ENCODE measurements around the gene MYH10.

Gene MYH10

GRCh38 chr17:8503807-8504206 lies 126.7 kb downstream of the MYH10 start:
- Histone ChIP-seq H3K27ac (ENCODE audit: extremely low read depth, low read depth, low read length) (no peak overlapping the region), H3K36me3 (ENCODE audit: control insufficient read depth in 2 of 2, insufficient read depth in 1 of 2, low read length in 2 of 2) (peaks cover 75 to 97% of the 10 kb centered on the region in 2 experiments), H3K9me3 (ENCODE audit: control insufficient read depth, insufficient read depth, low read depth, low read length) (no peaks in the 10 kb centered on the region), H3K4me1 (ENCODE audit: control insufficient read depth, insufficient read depth, low read length) (no peaks in the 10 kb centered on the region), H3K4me3 (ENCODE audit: low read depth, low read length) (no peak overlapping the region)
- ChIA-PET CTCF (no interaction called here), POLR2A (no interaction called here)
- no peak for TF ChIP-seq ZBTB20 (tag by site-specific recombination; IDR thresholded peaks at IDR 0.05)
- no peak for TF ChIP-seq ZBTB1 (tag by site-specific recombination; IDR thresholded peaks at IDR 0.05)
- no peak for TF ChIP-seq ZEB2 (tag by site-specific recombination; IDR thresholded peaks at IDR 0.05)
- peak; percentile 86 for TF ChIP-seq ZIC2 (tag by site-specific recombination; IDR thresholded peaks at IDR 0.05)
- TF ChIP-seq ZNF521 (tag by site-specific recombination; IDR thresholded peaks at IDR 0.05), result no peak
- no peak for TF ChIP-seq ZNF558 (tag by site-specific recombination; IDR thresholded peaks at IDR 0.05)
- TF ChIP-seq ZNF362 (tag by site-specific recombination; IDR thresholded peaks at IDR 0.05), result no peak
- no peak for TF ChIP-seq ZNF223 (tag by site-specific recombination; IDR thresholded peaks at IDR 0.05)
- no peak for TF ChIP-seq HIC1 (tag by site-specific recombination; IDR thresholded peaks at IDR 0.05)

- peaks cover 75 to 97% of the 10 kb centered on the region in 2 experiments for H3K36me3 ChIP-seq (ENCODE audit: control insufficient read depth in 2 of 2, insufficient read depth in 1 of 2, low read length in 2 of 2)
- ChIA-PET CTCF (no interaction called here), POLR2A (no interaction called here)
- TF ChIP-seq ATF2 (tag by site-specific recombination; IDR thresholded peaks at IDR 0.05; ENCODE audit: low read depth) (peak; percentile 52; the same call in 1 of the 2 replicates), OSR2 (tag by site-specific recombination; IDR thresholded peaks at IDR 0.05) (no peak), ZNF23 (tag by site-specific recombination; IDR thresholded peaks at IDR 0.05; ENCODE audit: borderline replicate concordance) (no peak), ZNF623 (tag by site-specific recombination; IDR thresholded peaks at IDR 0.05) (no peak)
- H3K9me3 ChIP-seq (ENCODE audit: control insufficient read depth, insufficient read depth, low read depth, low read length), result no peaks in the 10 kb centered on the region
- no peak overlapping the region for H3K4me3 ChIP-seq (ENCODE audit: low read depth, low read length)
- H3K27ac ChIP-seq (ENCODE audit: extremely low read depth, low read depth, low read length), result no peak overlapping the region
- no peaks in the 10 kb centered on the region for H3K4me1 ChIP-seq (ENCODE audit: control insufficient read depth, insufficient read depth, low read length)
These were observed 127.2 kb downstream of the MYH10 start for GRCh38 chr17:8503368-8503767.

- no peaks in the 10 kb centered on the region for H3K9me3 ChIP-seq (ENCODE audit: control insufficient read depth, insufficient read depth, low read depth, low read length)
- no peaks in the 10 kb centered on the region for H3K4me1 ChIP-seq (ENCODE audit: control insufficient read depth, insufficient read depth, low read length)
- ChIA-PET POLR2A (no interaction called here), CTCF (interaction anchor here (0.6 to 1.8 kb wide), 3 partner anchors 91 to 1874 kb away, joined by 4 to 7 read pairs (median 4); no protein-coding TSS in a partner anchor)
- peaks cover 76 to 94% of the 10 kb centered on the region in 2 experiments for H3K36me3 ChIP-seq (ENCODE audit: control insufficient read depth in 2 of 2, insufficient read depth in 1 of 2, low read length in 2 of 2)
- TF ChIP-seq ZNF274 (IDR thresholded peaks at IDR 0.05; ENCODE audit: low read length) (no peak), ZNF274 (tag by site-specific recombination; IDR thresholded peaks at IDR 0.05; ENCODE audit: borderline replicate concordance) (no peak), BCL6B (tag by site-specific recombination; IDR thresholded peaks at IDR 0.05) (no peak), KLF1 (tag by site-specific recombination; IDR thresholded peaks at IDR 0.05) (no peak), ZNF324 (tag by site-specific recombination; IDR thresholded peaks at IDR 0.05) (no peak), ZNF521 (tag by site-specific recombination; IDR thresholded peaks at IDR 0.05) (no peak), ZNF133 (tag by site-specific recombination; IDR thresholded peaks at IDR 0.05) (no peak), IKZF3 (tag by site-specific recombination; IDR thresholded peaks at IDR 0.05) (no peak), ZNF645 (tag by site-specific recombination; IDR thresholded peaks at IDR 0.05) (no peak), ZNF10 (tag by site-specific recombination; IDR thresholded peaks at IDR 0.05) (no peak), ATF2 (tag by site-specific recombination; IDR thresholded peaks at IDR 0.05; ENCODE audit: low read depth) (no peak), ZNF670 (tag by site-specific recombination; IDR thresholded peaks at IDR 0.05; ENCODE audit: low read depth) (no peak), ZNF701 (tag by site-specific recombination; IDR thresholded peaks at IDR 0.05) (no peak)
- no peak overlapping the region for H3K4me3 ChIP-seq (ENCODE audit: low read depth, low read length)
- no peak overlapping the region for H3K27ac ChIP-seq (ENCODE audit: extremely low read depth, low read depth, low read length)
These were observed 128.4 kb downstream of the MYH10 start for GRCh38 chr17:8502126-8502525.
